ENCODE data around the gene ARF4.

- TF ChIP-seq POLR2A (IDR thresholded peaks at IDR 0.05) (no peak), CTCF (IDR thresholded peaks at IDR 0.05) (no peak)
Measured at GRCh38 chr3:57545636-57546268, 51.4 kb downstream of the ARF4 start.
